ENCODE measurements around the gene DBF4B.

DBF4B gene

GRCh38 chr17:44760474-44761308, 52.2 kb downstream of the DBF4B start:
- DNase-seq (ENCODE audit: low read depth), result no peak

GRCh38 chr17:44761932-44762810, 53.7 kb downstream of the DBF4B start:
- no peak for DNase-seq (ENCODE audit: low read depth)

- DNase-seq (ENCODE audit: low read depth), result no peak
Measured at GRCh38 chr17:44763170-44763569, 54.7 kb downstream of the DBF4B start.

GRCh38 chr17:44765965-44766364, 57.5 kb downstream of the DBF4B start:
- DNase-seq (ENCODE audit: low read depth), result no peak

- DNase-seq (ENCODE audit: low read depth), result no peak
Measured at GRCh38 chr17:44766409-44767038, 58.1 kb downstream of the DBF4B start.

GRCh38 chr17:44767493-44767892, 59.0 kb downstream of the DBF4B start:
- no peak for DNase-seq (ENCODE audit: low read depth)

GRCh38 chr17:44768505-44769142, 60.2 kb downstream of the DBF4B start:
- DNase-seq (ENCODE audit: low read depth), result no peak

- DNase-seq (ENCODE audit: low read depth), result no peak
Measured at GRCh38 chr17:44769230-44769629, 60.8 kb downstream of the DBF4B start.

- DNase-seq (ENCODE audit: low read depth), result no peak
Measured at GRCh38 chr17:44769647-44770084, 61.2 kb downstream of the DBF4B start.

- DNase-seq (ENCODE audit: low read depth), result no peak
Measured at GRCh38 chr17:44770166-44770925, 61.9 kb downstream of the DBF4B start.

- no peak for DNase-seq (ENCODE audit: low read depth)
Measured at GRCh38 chr17:44772308-44773045, 64.0 kb downstream of the DBF4B start.

GRCh38 chr17:44773140-44773539, 64.7 kb downstream of the DBF4B start:
- no peak for DNase-seq (ENCODE audit: low read depth)

- peak; percentile 86 for DNase-seq (ENCODE audit: low read depth)
Measured at GRCh38 chr17:44774271-44775135, 66.0 kb downstream of the DBF4B start.

- peak; percentile 96 for DNase-seq (ENCODE audit: low read depth)
Measured at GRCh38 chr17:44775136-44775837, 66.8 kb downstream of the DBF4B start.

GRCh38 chr17:44775838-44776621, 67.6 kb downstream of the DBF4B start:
- DNase-seq (ENCODE audit: low read depth), result no peak

GRCh38 chr17:44776628-44777393, 68.3 kb downstream of the DBF4B start:
- DNase-seq (ENCODE audit: low read depth), result no peak

Data from activated T-cell treated with anti-CD3 and anti-CD28 coated beads for 1 hour (primary cell).